ENCODE data around the gene ANKRD7.
"Not testable (repeated sequence)": the region's sequence is repeated elsewhere in the genome, so short reads cannot be mapped to it uniquely, and the experiment has no call there.

Gene ANKRD7

DNA sequence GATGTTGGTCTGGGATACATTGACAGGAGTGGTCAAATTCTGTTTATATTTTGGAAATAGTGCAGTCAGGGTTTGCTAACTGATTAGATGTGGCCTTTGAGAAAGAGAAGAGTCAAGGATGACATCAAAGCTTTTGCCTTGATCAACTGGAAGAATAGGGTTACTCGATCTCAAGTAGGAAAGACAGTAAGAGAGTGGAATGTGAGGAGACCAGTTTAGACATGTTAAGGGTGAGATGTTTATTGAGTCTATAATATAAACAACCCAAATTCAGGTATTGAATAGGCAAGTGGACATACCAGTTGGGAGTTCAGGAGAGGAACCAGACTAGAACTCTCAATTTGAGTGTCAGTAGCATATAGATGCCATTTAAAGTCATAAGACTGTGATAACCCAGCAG, 1.9 kb upstream of the ANKRD7 start:
- in situ Hi-C loops (cut with HindIII; ENCODE audit: low pct_ligation_motif_present, low pct_unique_long_range_greater_than_20kb, low sequenced_read_pairs) = no loop called here

DNA sequence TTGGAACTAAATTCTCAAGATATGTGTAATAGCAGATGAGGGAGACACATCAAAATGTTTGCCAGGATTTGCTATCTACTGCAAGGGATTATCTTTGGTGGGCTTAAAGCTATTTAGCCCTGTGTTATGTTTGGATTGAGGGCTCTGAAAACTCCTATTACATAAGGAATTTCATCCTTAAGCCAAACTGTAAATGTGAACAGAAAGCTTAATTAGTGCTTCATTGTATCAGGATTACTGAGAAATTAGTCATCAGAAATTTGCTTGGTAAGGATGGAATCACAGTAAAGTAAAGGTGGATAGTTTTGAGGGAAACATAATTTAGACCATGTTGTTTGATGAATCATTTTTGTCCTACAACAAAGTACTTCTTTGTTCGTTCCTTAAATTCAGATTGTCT, 8.3 kb downstream of the ANKRD7 start:
- no peak for DNase-seq
- in situ Hi-C loops (cut with HindIII; ENCODE audit: low pct_ligation_motif_present, low pct_unique_long_range_greater_than_20kb, low sequenced_read_pairs) = no loop called here

More for the DNA sequence above, 1.9 kb upstream of the ANKRD7 start:
- no peak for DNase-seq

DNA sequence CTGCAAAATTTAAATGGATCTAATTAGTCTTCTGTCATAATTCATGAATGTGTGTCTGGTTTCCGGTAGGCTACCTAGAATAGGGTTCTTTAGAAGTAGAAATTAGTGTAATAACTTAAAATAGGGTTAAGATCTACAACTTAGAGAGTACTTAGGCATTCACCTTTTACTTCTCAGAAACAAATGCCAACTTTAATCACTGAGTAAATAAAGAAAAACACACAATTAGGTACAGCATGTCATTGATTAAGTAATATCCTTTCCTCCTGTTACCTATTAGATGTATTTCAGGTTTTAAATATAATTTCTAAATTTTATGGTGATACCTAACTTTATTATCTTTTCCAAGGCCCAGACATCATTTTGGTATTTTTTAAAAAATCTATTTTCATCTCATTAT, 9.3 kb downstream of the ANKRD7 start:
- no peak for DNase-seq
- in situ Hi-C loops (cut with HindIII; ENCODE audit: low pct_ligation_motif_present, low pct_unique_long_range_greater_than_20kb, low sequenced_read_pairs) = no loop called here

DNA sequence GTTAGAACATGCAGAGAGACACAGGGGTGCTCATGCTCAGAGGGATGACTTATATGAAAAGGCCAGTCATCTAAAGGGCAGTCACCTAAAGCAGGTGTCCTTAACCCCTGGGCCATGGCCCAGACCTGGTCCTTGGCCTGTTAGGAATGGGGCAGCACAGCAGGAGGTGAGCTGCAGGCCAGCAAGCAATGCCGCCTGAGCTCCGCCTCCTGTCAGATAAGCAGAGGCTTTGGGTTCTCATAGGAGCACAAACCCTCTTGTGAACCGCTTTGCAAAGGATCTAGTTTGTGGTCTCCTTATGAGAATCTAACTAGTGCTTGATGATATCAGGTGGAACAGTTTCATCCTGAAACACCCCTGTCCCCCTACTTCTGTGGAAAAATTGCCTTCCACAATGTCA, 14.5 kb downstream of the ANKRD7 start:
- in situ Hi-C loops (cut with HindIII; ENCODE audit: low pct_ligation_motif_present, low pct_unique_long_range_greater_than_20kb, low sequenced_read_pairs) = no loop called here
- DNase-seq = no peak

DNA sequence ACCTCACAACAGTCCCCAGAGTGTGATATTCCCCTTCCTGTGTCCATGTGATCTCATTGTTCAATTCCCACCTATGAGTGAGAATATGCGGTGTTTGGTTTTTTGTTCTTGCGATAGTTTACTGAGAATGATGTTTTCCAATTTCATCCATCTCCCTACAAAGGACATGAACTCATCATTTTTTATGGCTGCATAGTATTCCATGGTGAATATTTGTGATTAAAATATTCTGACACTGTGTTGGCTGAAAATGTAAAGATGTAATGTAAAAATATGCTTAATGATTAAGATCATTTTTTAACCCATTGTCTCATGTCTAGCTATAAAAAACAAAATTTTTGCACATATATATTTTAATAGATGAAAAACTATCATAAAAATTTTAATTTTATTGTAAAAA, 15.8 kb downstream of the ANKRD7 start:
- DNase-seq; in situ Hi-C loops (cut with HindIII; ENCODE audit: low pct_ligation_motif_present, low pct_unique_long_range_greater_than_20kb, low sequenced_read_pairs): not testable (repeated sequence)

DNA sequence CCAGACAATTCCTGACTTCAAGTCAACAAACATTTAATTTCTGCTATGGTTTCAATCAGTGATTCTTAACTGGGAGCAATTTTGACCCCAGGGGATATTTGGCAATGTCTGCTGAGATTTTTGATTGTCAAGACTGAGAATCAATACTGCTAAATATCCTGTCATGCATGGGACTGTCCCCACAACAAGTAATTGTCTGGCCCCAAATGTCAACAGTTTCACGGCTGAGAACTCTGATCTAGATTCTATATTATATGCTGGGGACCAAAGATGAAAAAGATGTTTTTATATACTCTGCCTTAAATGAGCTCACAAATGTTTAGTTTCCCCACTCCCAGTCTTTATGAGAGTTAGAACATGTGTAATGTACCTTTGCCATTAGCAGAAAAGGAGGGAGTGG, 19.2 kb downstream of the ANKRD7 start:
- no peak for DNase-seq
- in situ Hi-C loops (cut with HindIII; ENCODE audit: low pct_ligation_motif_present, low pct_unique_long_range_greater_than_20kb, low sequenced_read_pairs) = no loop called here

DNA sequence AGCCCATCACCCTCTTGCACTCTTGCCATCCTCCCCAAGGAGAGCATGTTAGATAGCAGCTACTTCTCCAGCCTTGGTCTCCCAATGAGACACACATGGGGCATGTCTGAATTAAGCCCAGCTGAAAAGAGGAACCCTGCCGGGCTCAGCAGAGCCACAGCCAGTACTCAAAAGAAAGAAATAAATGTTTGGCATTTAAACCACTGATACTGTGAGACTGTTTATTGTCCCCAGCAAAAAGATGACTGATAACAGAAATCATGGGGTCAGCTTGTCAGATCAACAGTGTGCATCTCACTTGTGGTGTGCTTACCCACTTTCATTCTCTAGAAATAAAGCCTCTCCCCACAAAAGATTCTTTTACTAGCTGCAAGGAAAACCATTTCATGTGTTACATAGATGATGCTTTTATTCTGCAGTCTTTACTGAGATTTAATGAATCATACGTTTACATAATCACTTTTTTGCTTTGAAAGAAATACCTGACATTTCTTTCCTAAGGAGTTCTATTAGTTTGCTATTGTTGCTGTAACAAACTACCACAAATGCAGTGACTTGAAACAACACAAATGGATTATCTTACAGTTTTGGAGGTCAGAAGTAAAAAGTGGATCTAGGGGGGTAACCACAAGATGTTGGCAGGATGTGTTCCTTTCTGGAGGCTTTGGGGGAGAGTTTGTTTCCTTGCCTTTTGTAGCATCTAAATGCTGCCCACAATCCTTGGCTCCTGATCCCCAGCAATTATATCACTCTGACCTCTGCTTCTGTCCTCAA, 20.9 kb downstream of the ANKRD7 start:
- in situ Hi-C loops (cut with HindIII; ENCODE audit: low pct_ligation_motif_present, low pct_unique_long_range_greater_than_20kb, low sequenced_read_pairs) = no loop called here
- no peak for DNase-seq

DNA sequence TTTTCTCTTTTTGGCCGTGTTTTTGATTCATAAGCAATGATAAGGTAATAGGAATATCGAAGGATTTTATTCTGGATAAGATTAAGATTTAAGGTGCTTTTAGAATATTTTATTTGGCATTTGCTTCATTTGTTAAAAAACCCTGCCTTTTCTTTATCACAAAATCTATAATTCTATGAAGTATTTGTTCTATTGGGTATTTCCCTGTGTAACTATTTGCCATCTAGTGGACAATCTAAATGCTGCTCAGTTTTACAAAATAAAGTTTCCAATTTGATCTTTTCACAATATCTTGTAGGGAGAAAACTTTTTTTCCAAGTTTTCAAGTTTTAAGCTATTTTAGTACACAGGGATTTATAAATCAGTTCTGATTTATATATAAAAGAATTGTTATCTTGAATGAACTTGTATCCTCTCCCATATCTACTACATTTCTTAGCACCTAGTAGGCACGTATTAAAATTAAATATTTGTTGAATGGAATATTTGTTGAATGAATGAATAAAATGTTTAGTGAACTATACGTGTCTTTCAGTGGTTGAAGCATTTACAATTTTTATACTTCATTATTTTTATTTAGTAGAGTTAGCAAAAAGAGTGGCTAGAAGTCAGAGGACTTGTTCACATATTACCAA, 26.5 kb downstream of the ANKRD7 start:
- in situ Hi-C loops (cut with HindIII; ENCODE audit: low pct_ligation_motif_present, low pct_unique_long_range_greater_than_20kb, low sequenced_read_pairs) = no loop called here

DNA sequence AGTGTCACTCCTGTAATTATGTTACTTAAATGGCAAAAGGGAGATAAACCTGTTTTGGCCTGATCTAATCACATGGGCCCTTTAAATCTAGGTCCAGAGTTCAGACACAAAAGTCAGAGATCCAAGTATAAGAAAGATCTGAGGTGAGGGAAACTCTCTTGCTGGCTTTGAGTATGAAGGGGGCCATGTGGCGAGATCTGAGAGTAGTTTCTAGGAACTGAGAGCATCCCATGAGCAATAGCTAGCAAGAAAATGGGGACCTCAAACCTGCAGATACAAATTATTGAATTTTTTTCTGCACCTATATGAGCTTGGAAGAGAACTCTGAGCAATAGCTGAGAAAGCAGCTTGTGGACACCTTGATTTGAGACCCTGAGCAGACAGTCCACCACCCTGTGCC, 27.6 kb downstream of the ANKRD7 start:
- no peak for DNase-seq
- in situ Hi-C loops (cut with HindIII; ENCODE audit: low pct_ligation_motif_present, low pct_unique_long_range_greater_than_20kb, low sequenced_read_pairs) = no loop called here

More for the DNA sequence above, 26.5 kb downstream of the ANKRD7 start:
- DNase-seq = peak; percentile 16

DNA sequence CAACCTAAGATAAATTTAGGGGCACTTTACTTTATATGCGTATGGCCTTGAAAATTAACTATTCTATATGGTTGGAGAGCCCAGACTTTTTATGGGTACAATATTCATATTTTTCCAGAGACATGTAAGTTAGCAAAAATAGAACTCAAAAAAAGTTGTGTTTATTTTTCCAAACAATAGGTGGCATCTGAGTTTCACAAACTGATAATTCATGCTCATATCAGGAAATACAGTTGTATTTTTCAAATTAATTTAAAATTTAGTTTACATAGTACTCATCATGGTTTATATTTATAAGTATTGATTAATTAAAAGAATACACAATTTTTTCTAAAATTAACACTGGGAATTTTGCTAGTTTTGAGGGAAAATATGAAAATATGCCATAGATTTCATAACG, 34.6 kb downstream of the ANKRD7 start:
- in situ Hi-C loops (cut with HindIII; ENCODE audit: low pct_ligation_motif_present, low pct_unique_long_range_greater_than_20kb, low sequenced_read_pairs) = no loop called here
- peak; percentile 16 for DNase-seq

DNA sequence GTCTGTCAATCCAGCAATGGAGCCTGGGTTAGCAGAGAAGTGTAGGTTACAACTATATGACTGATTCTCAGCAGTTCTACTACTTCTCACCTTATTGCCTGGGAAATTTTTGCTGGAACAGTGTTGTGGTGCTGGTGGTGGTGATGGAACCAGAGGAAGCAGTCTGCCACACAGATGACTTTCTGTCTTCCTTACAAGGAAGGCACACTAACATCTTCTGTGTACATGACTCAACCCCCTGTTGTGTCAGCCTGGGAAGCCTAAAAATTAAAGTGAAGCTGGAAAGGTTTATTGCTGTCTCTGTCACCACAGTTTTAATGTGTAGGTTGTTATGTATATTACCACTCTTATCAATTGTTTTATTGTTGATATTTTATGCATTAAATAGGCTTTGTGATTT, 40.3 kb downstream of the ANKRD7 start:
- in situ Hi-C loops (cut with HindIII; ENCODE audit: low pct_ligation_motif_present, low pct_unique_long_range_greater_than_20kb, low sequenced_read_pairs) = no loop called here

DNA sequence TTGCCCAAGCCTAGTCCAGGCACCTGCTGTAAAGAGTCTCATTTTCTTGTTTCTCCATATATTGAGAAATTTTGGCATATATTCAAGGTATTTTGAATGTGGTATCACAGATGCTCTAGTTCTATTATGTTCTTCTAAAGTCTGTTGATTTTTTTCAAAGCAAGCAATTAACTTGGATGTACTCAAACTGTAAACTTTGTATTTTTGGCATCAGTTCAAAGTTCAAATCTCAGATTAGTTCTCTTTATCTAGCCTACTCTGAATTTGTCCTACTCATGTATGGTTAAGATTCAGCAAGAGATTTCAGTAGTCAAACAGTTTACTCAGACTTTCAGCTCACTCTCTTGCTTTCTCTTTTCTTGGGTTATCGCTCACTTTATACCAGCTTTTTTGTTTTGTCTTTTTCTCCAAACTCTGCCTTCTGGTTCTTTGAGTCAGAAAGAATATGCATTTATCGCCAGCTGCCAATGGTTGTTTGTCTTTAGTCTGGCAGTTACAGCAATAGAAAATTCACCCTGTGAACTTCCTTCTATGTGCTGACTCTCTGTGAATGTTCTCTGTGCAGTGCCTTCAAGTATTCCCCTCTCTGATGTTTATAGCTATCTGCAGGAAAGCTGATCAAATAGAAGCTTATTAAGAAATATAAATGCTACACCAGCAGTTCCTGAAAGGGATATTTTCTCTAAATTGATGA, 56.0 kb downstream of the ANKRD7 start:
- DNase-seq = no peak
- in situ Hi-C loops (cut with HindIII; ENCODE audit: low pct_ligation_motif_present, low pct_unique_long_range_greater_than_20kb, low sequenced_read_pairs) = no loop called here

More for the DNA sequence above, 40.3 kb downstream of the ANKRD7 start:
- no peak for DNase-seq

DNA sequence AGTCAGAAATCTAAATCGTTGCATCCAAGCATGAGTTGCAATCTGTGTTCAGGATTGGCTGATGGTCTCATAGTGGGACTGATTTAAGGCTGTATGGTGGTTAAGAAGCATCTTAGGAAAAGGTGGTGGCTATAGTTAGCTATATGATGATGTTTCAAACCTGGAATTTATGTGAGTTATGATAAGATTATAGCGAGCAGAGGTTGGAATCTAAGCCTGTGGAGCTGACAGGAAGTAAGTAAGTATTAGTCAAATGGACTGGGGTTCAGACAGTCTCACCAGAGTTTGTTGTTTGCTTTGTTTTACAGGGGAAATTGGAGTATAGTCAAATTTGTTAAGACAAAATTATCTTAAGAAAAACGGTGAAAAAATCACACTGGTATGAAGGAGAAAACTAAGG, 56.7 kb downstream of the ANKRD7 start:
- in situ Hi-C loops (cut with HindIII; ENCODE audit: low pct_ligation_motif_present, low pct_unique_long_range_greater_than_20kb, low sequenced_read_pairs) = no loop called here

DNA sequence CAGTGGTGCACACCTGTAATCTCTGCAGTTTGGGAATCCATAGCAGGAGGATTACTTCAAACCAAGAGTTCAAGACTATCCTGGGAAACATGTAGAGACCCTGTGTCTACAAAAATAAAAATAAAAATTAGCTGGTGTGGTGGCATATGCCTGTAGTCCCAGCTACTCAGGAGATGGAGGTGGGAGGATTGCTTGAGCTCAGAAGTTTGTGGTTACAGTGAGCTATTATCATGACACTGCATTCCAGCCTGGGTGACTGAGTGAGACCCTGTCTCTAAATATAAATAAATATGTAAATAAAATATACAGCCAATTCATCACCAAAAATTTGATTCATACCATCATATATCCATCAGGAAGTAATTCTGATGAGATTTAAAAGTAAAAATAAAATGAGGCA, 60.9 kb downstream of the ANKRD7 start:
- in situ Hi-C loops (cut with HindIII; ENCODE audit: low pct_ligation_motif_present, low pct_unique_long_range_greater_than_20kb, low sequenced_read_pairs) = no loop called here
- DNase-seq = no peak

More for the DNA sequence above, 56.7 kb downstream of the ANKRD7 start:
- no peak for DNase-seq

DNA sequence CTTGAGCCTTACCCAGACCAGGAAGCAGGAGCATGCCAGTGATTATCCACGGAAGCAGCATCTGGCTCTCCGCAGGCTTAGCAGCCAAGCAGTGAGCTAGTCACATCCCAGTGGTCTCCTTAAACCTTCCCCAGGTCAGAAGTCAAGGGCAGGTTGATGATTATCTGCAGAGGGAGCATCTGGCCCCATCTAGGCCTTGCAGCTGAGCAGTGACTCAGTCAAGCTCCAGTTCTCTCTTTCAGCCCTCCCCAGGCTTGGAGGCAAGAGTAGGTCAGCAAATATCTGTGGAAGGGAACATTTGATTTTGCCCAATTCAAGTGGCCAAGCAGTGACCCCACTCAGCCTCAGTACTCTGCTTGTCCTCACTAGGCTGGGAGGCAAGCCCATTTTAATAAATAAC, 61.6 kb downstream of the ANKRD7 start:
- DNase-seq = no peak
- in situ Hi-C loops (cut with HindIII; ENCODE audit: low pct_ligation_motif_present, low pct_unique_long_range_greater_than_20kb, low sequenced_read_pairs) = no loop called here

DNA sequence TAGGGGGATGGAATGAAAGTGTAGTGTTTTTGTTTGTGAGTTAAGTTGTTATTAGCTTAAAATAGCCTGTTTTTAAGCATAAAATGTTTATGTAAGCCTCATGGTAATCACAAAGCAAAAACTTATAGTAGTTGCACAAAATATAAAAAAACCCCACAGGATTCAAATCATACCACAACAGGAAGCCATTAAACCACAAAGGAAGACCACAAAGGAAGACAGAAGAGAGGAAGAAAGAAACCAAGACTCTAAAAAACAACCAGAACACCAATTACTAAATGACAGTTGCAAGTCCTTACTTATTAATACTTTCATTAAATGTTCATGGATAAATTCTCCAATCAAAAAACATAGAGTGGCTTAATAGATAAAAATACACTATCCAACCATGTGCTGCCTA, 63.6 kb downstream of the ANKRD7 start:
- no peak for DNase-seq
- in situ Hi-C loops (cut with HindIII; ENCODE audit: low pct_ligation_motif_present, low pct_unique_long_range_greater_than_20kb, low sequenced_read_pairs) = no loop called here

DNA sequence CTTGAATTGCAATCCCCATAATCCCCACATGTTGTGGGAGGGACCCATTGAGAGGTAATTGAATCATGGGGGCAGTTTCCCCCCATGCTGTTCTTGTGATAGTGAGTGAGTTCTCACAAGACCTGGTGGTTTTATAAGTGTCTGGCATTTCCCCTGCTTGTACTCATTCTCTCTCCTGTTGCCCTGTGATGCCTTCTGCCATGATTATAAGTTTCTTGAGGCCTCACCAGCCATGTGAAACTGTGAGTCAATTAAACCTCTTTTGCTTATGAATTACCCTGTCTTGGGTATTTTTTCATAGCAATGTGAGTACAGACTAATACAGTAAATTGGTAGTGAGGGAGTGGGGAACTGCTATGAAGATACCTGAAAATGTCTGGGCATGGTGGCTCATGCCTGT, 65.0 kb downstream of the ANKRD7 start:
- DNase-seq = no peak
- in situ Hi-C loops (cut with HindIII; ENCODE audit: low pct_ligation_motif_present, low pct_unique_long_range_greater_than_20kb, low sequenced_read_pairs) = no loop called here

Data from ACHN (cell line).